Chondrocyte (in vitro differentiated cells): ENCODE results near the gene SMPD1. TPM values are rescaled to one million over a fixed set of nuclear protein-coding genes. Genes with fewer than 3 reads are reported as not detected.
"Not testable (repeated sequence)": the region's sequence is repeated elsewhere in the genome, so short reads cannot be mapped to it uniquely, and the experiment has no call there.

Experiments
- DNase-seq: peaks from one replicate; pipeline ENCODE4 v3.0.0; 2021; ENCODE audit warnings: mixed read lengths, low spot score
- H3K27ac Mint-ChIP-seq: one replicate; pipeline ENCODE4 v1.8.0; 2021; ENCODE audit warnings: mild to moderate bottlenecking, moderate library complexity, mixed read lengths; ENCODE audit not compliant: unreplicated experiment
- H3K27me3 Mint-ChIP-seq: 2 replicates; pipeline ENCODE4 v1.8.0; 2021; ENCODE audit warnings: low read depth, mixed read lengths
- H3K36me3 Mint-ChIP-seq: 2 replicates; pipeline ENCODE4 v1.8.0; 2021; ENCODE audit warnings: low read depth, mixed read lengths
- H3K4me1 Mint-ChIP-seq: 2 replicates; pipeline ENCODE4 v1.8.0; 2021; ENCODE audit warnings: low read depth, mild to moderate bottlenecking, mixed read lengths
- H3K4me3 Mint-ChIP-seq: one replicate; pipeline ENCODE4 v1.8.0; 2021; ENCODE audit warnings: mild to moderate bottlenecking, moderate library complexity, mixed read lengths; ENCODE audit not compliant: unreplicated experiment
- H3K9me3 Mint-ChIP-seq: 2 replicates; pipeline ENCODE4 v1.8.0; 2021; ENCODE audit warnings: low read depth, mixed read lengths
- CTCF ChIP-seq: fragments of 200-600 bp; sonication (generic); IDR thresholded peaks from 2 replicates; pipeline ENCODE4 v1.5.0; 2021; ENCODE audit warnings: antibody characterized with exemption, mild to moderate bottlenecking, moderate library complexity
- total RNA-seq: library from RNA; stranded (reverse); gene quantifications from 3 replicates; pipeline ENCODE4 v1.2.1, GENCODE V29; 2021

SMPD1 gene
- total RNA-seq, 1 donor from 2014 or later = 102 TPM

- DNase-seq = no peak
- H3K27me3 Mint-ChIP-seq = no peaks in the 10 kb centered on the region
- no peaks in the 10 kb centered on the region for H3K9me3 Mint-ChIP-seq
- TF ChIP-seq CTCF = no peak
- H3K4me1 Mint-ChIP-seq = peaks cover 28% of the 10 kb centered on the region
- peak overlapping the region; percentile 85 for H3K4me3 Mint-ChIP-seq
- peaks cover 3% of the 10 kb centered on the region for H3K36me3 Mint-ChIP-seq
- H3K27ac Mint-ChIP-seq = no peak overlapping the region
Observed at GRCh38 chr11:6391537-6392134, 1.4 kb downstream of the SMPD1 start.

GRCh38 chr11:6392251-6392650 is 2.0 kb downstream of the SMPD1 start:
- H3K36me3 Mint-ChIP-seq, DNase-seq, H3K4me3 Mint-ChIP-seq, H3K27ac Mint-ChIP-seq, H3K9me3 Mint-ChIP-seq, H3K27me3 Mint-ChIP-seq: not testable (repeated sequence)
- H3K4me1 Mint-ChIP-seq = peaks cover 30% of the 10 kb centered on the region

GRCh38 chr11:6393989-6394670 is 3.9 kb downstream of the SMPD1 start:
- peaks cover 7% of the 10 kb centered on the region for H3K36me3 Mint-ChIP-seq
- no peak overlapping the region for H3K4me3 Mint-ChIP-seq
- no peaks in the 10 kb centered on the region for H3K27me3 Mint-ChIP-seq
- DNase-seq = no peak
- H3K27ac Mint-ChIP-seq = peak overlapping the region; percentile 32
- peaks cover 32% of the 10 kb centered on the region for H3K4me1 Mint-ChIP-seq
- no peaks in the 10 kb centered on the region for H3K9me3 Mint-ChIP-seq
- no peak for TF ChIP-seq CTCF

- DNase-seq = no peak
- no peaks in the 10 kb centered on the region for H3K27me3 Mint-ChIP-seq
- peaks cover 11% of the 10 kb centered on the region for H3K36me3 Mint-ChIP-seq
- H3K9me3 Mint-ChIP-seq = no peaks in the 10 kb centered on the region
- no peak for TF ChIP-seq CTCF
- no peak overlapping the region for H3K4me3 Mint-ChIP-seq
- peaks cover 24% of the 10 kb centered on the region for H3K4me1 Mint-ChIP-seq
- H3K27ac Mint-ChIP-seq = no peak overlapping the region
Observed at GRCh38 chr11:6395470-6396060, 5.3 kb downstream of the SMPD1 start.

- Mint-ChIP-seq H3K36me3 (peaks cover 13% of the 10 kb centered on the region), H3K27ac (no peak overlapping the region), H3K4me1 (peaks cover 15% of the 10 kb centered on the region), H3K4me3 (no peak overlapping the region), H3K27me3 (no peaks in the 10 kb centered on the region), H3K9me3 (no peaks in the 10 kb centered on the region)
- no peak for TF ChIP-seq CTCF
- DNase-seq = no peak
Observed at GRCh38 chr11:6397156-6397555, 6.9 kb downstream of the SMPD1 start.
